Measurements from ENCODE around the gene ISM2. TPM values are rescaled to one million over a fixed set of nuclear protein-coding genes. Genes with fewer than 3 reads are reported as not detected.

Gene ISM2
- total and polyA plus RNA-seq, 2 of the 8 experiments (the other 6 are each of a cell fraction or from before 2014, with no cell fraction given): 0.52 to 0.79 TPM

GRCh38 chr14:77442196-77442595 lies 56.4 kb downstream of the ISM2 start:
- CTCF ChIA-PET (ENCODE audit: partially characterized antibody): interaction anchor here (0.6 kb wide), 2 partner anchors 126 to 261 kb away, joined by 3 read pairs; no protein-coding TSS in a partner anchor
- FAIRE-seq: no peak
- no peak for TF ChIP-seq RBBP5 (IDR thresholded peaks at IDR 0.05; ENCODE audit: borderline replicate concordance, low read depth, low read length)
- no peak for TF ChIP-seq BRCA1 (IDR thresholded peaks at IDR 0.05; ENCODE audit: low read depth, low read length)
- TF ChIP-seq KDM5A (IDR thresholded peaks at IDR 0.05; ENCODE audit: low read length): no peak

More at GRCh38 chr14:77442196-77442595, 56.4 kb downstream of the ISM2 start:
- H3K9me3 ChIP-seq (ENCODE audit: insufficient read depth in 2 of 2, low read depth in 1 of 2, low read length in 1 of 2): no peaks in the 10 kb centered on the region
- no peak overlapping the region for H3K23ac ChIP-seq (ENCODE audit: insufficient read length)
- H2BK15ac ChIP-seq (ENCODE audit: low read length): no peak overlapping the region
- H3K14ac ChIP-seq (ENCODE audit: insufficient read length): no peak overlapping the region
- no peaks in the 10 kb centered on the region for H3K79me2 ChIP-seq (ENCODE audit: control insufficient read depth in 1 of 2, insufficient read depth in 2 of 2, low read length in 2 of 2)
- no peak overlapping the region for H3K9ac ChIP-seq (replicated peaks in 1 of 4; ENCODE audit: extremely low read depth in 1 of 4, low read depth in 3 of 4, low read length in 3 of 4)
- no peak overlapping the region for H4K91ac ChIP-seq (replicated peaks; ENCODE audit: insufficient read length, low read length)
- 81% methylated on average over 2 of the region's 2 CpGs; no CpG with 5 or more reads in 1 of the 2 experiments for WGBS, 2 experiments (ENCODE audit: extremely low coverage in 1 of 2, insufficient coverage in 1 of 2, insufficient read length in 1 of 2, insufficient replicate concordance in 2 of 2, low coverage in 1 of 2, low lambda C conversion rate in 2 of 2, missing lambda C conversion rate in 1 of 2)
- DNase-seq (ENCODE audit: low read depth in 1 of 2, low spot score in 2 of 2): no peak
- no peaks in the 10 kb centered on the region for H3K79me1 ChIP-seq (ENCODE audit: low read depth, low read length)
- no peak overlapping the region for H2AFZ ChIP-seq (ENCODE audit: low read length)
- no peak overlapping the region for H3K4me3 ChIP-seq (ENCODE audit: extremely low read depth in 1 of 4, insufficient read depth in 2 of 4, low read depth in 3 of 4, low read length in 4 of 4)
- no peak overlapping the region for H3K4me2 ChIP-seq (ENCODE audit: insufficient read depth in 1 of 2, low read depth in 2 of 2, low read length in 2 of 2)
- H2BK12ac ChIP-seq (ENCODE audit: low read depth, low read length): no peak overlapping the region
- no peak overlapping the region for H2AK5ac ChIP-seq (ENCODE audit: low read depth, low read length)
- H4K20me1 ChIP-seq (replicated peaks in 1 of 2; ENCODE audit: control insufficient read depth in 1 of 2, insufficient read depth in 2 of 2, low read length in 2 of 2): no peaks in the 10 kb centered on the region
- no peak overlapping the region for H2BK120ac ChIP-seq (replicated peaks; ENCODE audit: low read depth, low read length)
- no peak overlapping the region for H2BK20ac ChIP-seq (ENCODE audit: low read length)
- no peak overlapping the region for H3K4ac ChIP-seq (replicated peaks; ENCODE audit: insufficient read length, low read depth, low read length)
- peaks cover 2 to 24% (median 19%) of the 10 kb centered on the region in 4 experiments; a peak in 6 of 8 replicates for H3K36me3 ChIP-seq (ENCODE audit: control insufficient read depth in 2 of 4, insufficient read depth in 4 of 4, low read length in 3 of 4)
- H4K8ac ChIP-seq (ENCODE audit: extremely low read depth, insufficient read depth, low read length): no peak overlapping the region
- POLR2A ChIA-PET (ENCODE audit: partially characterized antibody): no interaction called here
- H4K5ac ChIP-seq (ENCODE audit: insufficient read length, low read depth, low read length): no peak overlapping the region
- no peak overlapping the region for H3K56ac ChIP-seq (replicated peaks; ENCODE audit: insufficient read length, low read depth, low read length)
- H3K4me1 ChIP-seq (replicated peaks in 1 of 4; ENCODE audit: control insufficient read depth in 3 of 4, insufficient read depth in 4 of 4, low read length in 3 of 4): no peaks in the 10 kb centered on the region
- H3K27ac ChIP-seq (ENCODE audit: low read depth, low read length): no peak overlapping the region
- no peak overlapping the region for H2BK5ac ChIP-seq (ENCODE audit: low read depth, low read length)
- no peaks in the 10 kb centered on the region for H3K27me3 ChIP-seq (replicated peaks in 1 of 4; ENCODE audit: control insufficient read depth in 3 of 4, extremely low read depth in 1 of 4, insufficient read depth in 3 of 4, low read length in 3 of 4)
- no peaks in the 10 kb centered on the region for H3K23me2 ChIP-seq (ENCODE audit: low read depth, low read length)
- H3K18ac ChIP-seq (ENCODE audit: extremely low read depth, low read length): no peak overlapping the region

Measured in H1 (cell line).